IMR-90 (cell line): Measurements from ENCODE around the gene ZNF445. TPM values are rescaled to one million over a fixed set of nuclear protein-coding genes. Genes with fewer than 3 reads are reported as not detected.

Experiments
- ATAC-seq: fragments of 200-7000 bp; cut with Tn5 transposase; 2 replicates; pipeline ENCODE4 v1.9.1; 2020; ENCODE audit warnings: low read depth, mild to moderate bottlenecking, moderate library complexity
- BruUV-seq: library from RNA; stranded (reverse); fragments of 400-500 nt; replicated peaks from 2 replicates; lab custom pipeline; 2021; lab: Mats Ljungman, UMichigan
- CTCF ChIA-PET: fragments of 300-600 bp; formaldehyde crosslinking; extraction: SDS; loops from one replicate; lab custom pipeline; 2021; ENCODE audit warnings: antibody characterized with exemption; lab: Yijun Ruan, JAX
- POLR2A ChIA-PET: fragments of 300-600 bp; sonication (Branson Sonifier 250); formaldehyde crosslinking; loops from one replicate; lab custom pipeline; 2022; ENCODE audit warnings: antibody characterized with exemption; ENCODE audit not compliant: unreplicated experiment; lab: Charles Lee
- DNase-seq: peaks from one replicate; pipeline ENCODE4 v3.0.0; 2013
- H2AFZ ChIP-seq: replicated peaks from 2 replicates; pipeline ENCODE3; 2013; ENCODE audit warnings: low read length, mild to moderate bottlenecking; ENCODE audit not compliant: poor library complexity
- H2AK5ac ChIP-seq: 2 replicates; pipeline ENCODE4 v1.6.1; 2013; ENCODE audit warnings: low read depth, low read length, inconsistent platforms
- H2AK9ac ChIP-seq: replicated peaks from 2 replicates; pipeline ENCODE3; 2013; ENCODE audit warnings: mild to moderate bottlenecking, low read depth, low read length, moderate library complexity; ENCODE audit not compliant: poor library complexity
- H2BK120ac ChIP-seq: 2 replicates; pipeline ENCODE4 v1.6.1; 2013; ENCODE audit warnings: low read depth, low read length, inconsistent platforms
- H2BK15ac ChIP-seq: 3 replicates; pipeline ENCODE4 v1.6.1; 2013; ENCODE audit warnings: low read depth, low read length, inconsistent platforms
- H2BK20ac ChIP-seq: 2 replicates; pipeline ENCODE4 v1.6.1; 2013; ENCODE audit warnings: low read depth, mild to moderate bottlenecking, inconsistent platforms, low read length, moderate library complexity
- H2BK5ac ChIP-seq: 2 replicates; pipeline ENCODE4 v1.6.1; 2013; ENCODE audit warnings: mild to moderate bottlenecking, low read depth, low read length, inconsistent platforms; ENCODE audit not compliant: poor library complexity, severe bottlenecking
- H3K14ac ChIP-seq: replicated peaks from 2 replicates; pipeline ENCODE4 v1.6.1; 2013; ENCODE audit warnings: low read depth, low read length, inconsistent platforms
- H3K18ac ChIP-seq: 2 replicates; pipeline ENCODE4 v1.6.1; 2013; ENCODE audit warnings: low read depth, low read length, control low read depth
- H3K23ac ChIP-seq: 2 replicates; pipeline ENCODE4 v1.6.1; 2013; ENCODE audit warnings: low read depth, low read length, inconsistent platforms
- H3K27ac ChIP-seq: 2 replicates; pipeline ENCODE4 v1.5.1; 2013; ENCODE audit warnings: mild to moderate bottlenecking, control low read depth, low read length; ENCODE audit not compliant: insufficient read depth
- H3K27me3 ChIP-seq: 2 replicates; pipeline ENCODE4 v1.6.1; 2013; ENCODE audit warnings: low read length; ENCODE audit not compliant: control insufficient read depth, insufficient read depth
- H3K36me3 ChIP-seq: 2 replicates; pipeline ENCODE4 v1.6.1; 2013; ENCODE audit warnings: low read length, mixed read lengths; ENCODE audit not compliant: control insufficient read depth, insufficient read depth
- H3K4ac ChIP-seq: 2 replicates; pipeline ENCODE4 v1.6.1; 2013; ENCODE audit warnings: low read depth, low read length, inconsistent platforms
- H3K4me1 ChIP-seq: 2 replicates; pipeline ENCODE4 v1.6.1; 2013; ENCODE audit warnings: low read length, mixed read lengths; ENCODE audit not compliant: control insufficient read depth, insufficient read depth
- H3K4me2 ChIP-seq: 2 replicates; pipeline ENCODE4 v1.6.1; 2013; ENCODE audit warnings: low read depth, mild to moderate bottlenecking, control low read depth, low read length, moderate library complexity
- H3K4me3 ChIP-seq: 2 replicates; pipeline ENCODE4 v1.5.1; 2013; ENCODE audit warnings: low read depth, mild to moderate bottlenecking, control low read depth, low read length, moderate library complexity; ENCODE audit not compliant: insufficient read depth
- H3K56ac ChIP-seq: 2 replicates; pipeline ENCODE4 v1.6.1; 2013; ENCODE audit warnings: low read length, inconsistent platforms; ENCODE audit not compliant: insufficient read depth; ENCODE audit errors: extremely low read depth
- H3K79me1 ChIP-seq, 2 experiments: 2 replicates each; pipeline ENCODE4 v1.6.1; 2013; ENCODE audit warnings: low read length in 2 of 2, inconsistent platforms in 1 of 2, low read depth in 1 of 2
- H3K9ac ChIP-seq: 2 replicates; pipeline ENCODE4 v1.6.1; 2013; ENCODE audit warnings: low read depth, low read length, control low read depth
- H3K9me1 ChIP-seq: 2 replicates; pipeline ENCODE4 v1.6.1; 2013; ENCODE audit warnings: low read length, inconsistent platforms; ENCODE audit not compliant: insufficient read depth
- H3K9me3 ChIP-seq: 2 replicates; pipeline ENCODE4 v1.6.1; 2013; ENCODE audit warnings: low read length; ENCODE audit not compliant: control insufficient read depth, insufficient read depth
- H4K20me1 ChIP-seq: 2 replicates; pipeline ENCODE4 v1.6.1; 2013; ENCODE audit warnings: low read length, inconsistent platforms; ENCODE audit not compliant: insufficient read depth
- H4K5ac ChIP-seq: 2 replicates; pipeline ENCODE4 v1.6.1; 2013; ENCODE audit warnings: mild to moderate bottlenecking, low read depth, low read length, control low read depth
- H4K8ac ChIP-seq, 2 experiments: 2 replicates each; pipeline ENCODE4 v1.6.1; 2013; ENCODE audit warnings: low read depth in 2 of 2, low read length in 2 of 2, control low read depth in 1 of 2, inconsistent platforms in 1 of 2
- H4K91ac ChIP-seq: 2 replicates; pipeline ENCODE4 v1.6.1; 2013; ENCODE audit warnings: low read depth, low read length, inconsistent platforms; ENCODE audit not compliant: insufficient read depth
- CEBPB ChIP-seq: IDR thresholded peaks from 2 replicates; pipeline ENCODE4 v1.6.1; 2012; ENCODE audit warnings: low read depth, low read length, improper control_type of control experiment
- CTCF ChIP-seq: conservative IDR thresholded peaks from 2 replicates; pipeline ENCODE4 v1.5.1; 2012; ENCODE audit warnings: mild to moderate bottlenecking, low read depth, low read length, improper control_type of control experiment
- FOS ChIP-seq: fragments of 150-350 bp; IDR thresholded peaks from 2 replicates; pipeline ENCODE4 v1.6.1; 2016; ENCODE audit warnings: low read depth, low read length
- MAFK ChIP-seq: IDR thresholded peaks from 2 replicates; pipeline ENCODE4 v1.6.1; 2012; ENCODE audit warnings: low read depth, low read length, improper control_type of control experiment
- MAZ ChIP-seq: IDR thresholded peaks from 2 replicates; pipeline ENCODE4 v1.6.1; 2012; ENCODE audit warnings: low read depth, mild to moderate bottlenecking, low read length, improper control_type of control experiment, moderate library complexity, borderline replicate concordance
- MXI1 ChIP-seq: IDR thresholded peaks from 2 replicates; pipeline ENCODE4 v1.6.1; 2012; ENCODE audit warnings: low read depth, mild to moderate bottlenecking, low read length, moderate library complexity, borderline replicate concordance
- NFE2L2 ChIP-seq: fragments of 150-350 bp; IDR thresholded peaks from 2 replicates; pipeline ENCODE4 v1.6.1; 2016; ENCODE audit warnings: low read depth, mild to moderate bottlenecking, low read length
- POLR2A ChIP-seq: IDR thresholded peaks from 2 replicates; pipeline ENCODE4 v1.6.1; 2012; ENCODE audit warnings: mild to moderate bottlenecking, low read depth, low read length
- RFX5 ChIP-seq: IDR thresholded peaks from 2 replicates; pipeline ENCODE4 v1.8.0; 2012; ENCODE audit warnings: low read depth, mild to moderate bottlenecking, low read length, moderate library complexity
- SMC3 ChIP-seq: fragments of 150-350 bp; IDR thresholded peaks from 2 replicates; pipeline ENCODE4 v1.6.1; 2016; ENCODE audit warnings: low read depth, mild to moderate bottlenecking, antibody characterized with exemption, low read length, moderate library complexity
- WGBS, 2 experiments: methylation state at CpG; one replicate each; pipeline versions ENCODE4 v1.1.5 to v1.1.7; 2013; ENCODE audit warnings: missing lambda C conversion rate in 2 of 2; ENCODE audit not compliant: insufficient read length in 1 of 2; ENCODE audit errors: extremely low coverage in 2 of 2; 5-methylcytosine and 5-hydroxymethylcytosine counted together
- dilution Hi-C: fragments of 300-500 bp; cut with HindIII; formaldehyde crosslinking; loops from one replicate; pipeline ENCODE4 v1.14.3; 2018; ENCODE audit warnings: low sequenced_read_pairs; ENCODE audit not compliant: unreplicated experiment
- in situ Hi-C: fragments of 300-500 bp; cut with MboI; formaldehyde crosslinking; loops from 3 replicates; pipeline ENCODE4 v1.14.3; 2019; ENCODE audit warnings: low sequenced_read_pairs, inconsistent platforms, mixed read lengths
- intact Hi-C: fragments of 100-400 bp; cut with micrococcal nuclease; formaldehyde crosslinking; loops from 2 replicates; pipeline ENCODE4 v1.10.0; 2022
- polyA plus RNA-seq, 3 experiments: library from polyadenylated mRNA; depleted of rRNA; stranded (reverse); fragments of >200 nt; gene quantifications; 2 replicates each; pipeline ENCODE4 v1.2.3, GENCODE V29; 2012; ENCODE audit warnings: low replicate concordance in 1 of 3
- total RNA-seq: library from RNA; depleted of rRNA; stranded (reverse); fragments of >200 nt; gene quantifications from 2 replicates; pipeline ENCODE4 v1.2.3, GENCODE V29; 2012

The ZNF445 gene
- total and polyA plus RNA-seq, 2 of the 4 experiments (the other 2 are of a cell fraction) = 3.3 to 6.3 TPM

- H3K23ac ChIP-seq = no peak overlapping the region
- no peak overlapping the region for H2BK20ac ChIP-seq
- WGBS, 2 experiments = no CpG with 5 or more reads among the region's 1 CpG
- no peaks in the 10 kb centered on the region for H3K36me3 ChIP-seq
- no peaks in the 10 kb centered on the region for H4K20me1 ChIP-seq
- no peak overlapping the region for H2BK5ac ChIP-seq
- no peak overlapping the region for H3K14ac ChIP-seq
- H3K18ac ChIP-seq = no peak overlapping the region
- H3K56ac ChIP-seq = no peak overlapping the region
- no peak overlapping the region for H3K9ac ChIP-seq
- POLR2A ChIA-PET = no interaction called here
- intact Hi-C loops = no loop called here
- H2BK120ac ChIP-seq = no peak overlapping the region
- no peaks in the 10 kb centered on the region for H3K4me1 ChIP-seq
- no peak overlapping the region for H3K27ac ChIP-seq
- no peak overlapping the region for H3K4me3 ChIP-seq
- no peak overlapping the region for H4K8ac ChIP-seq
- no peaks in the 10 kb centered on the region; a peak in 1 of 4 replicates for H3K79me1 ChIP-seq
- no peak overlapping the region for H2BK15ac ChIP-seq
- no peak for DNase-seq
- in situ Hi-C loops = no loop called here
- H4K91ac ChIP-seq = no peak overlapping the region
- H2AFZ ChIP-seq = no peak overlapping the region
- no peaks in the 10 kb centered on the region for H3K9me3 ChIP-seq
- H3K4ac ChIP-seq = no peak overlapping the region
- no peaks in the 10 kb centered on the region for H3K9me1 ChIP-seq
- no peak overlapping the region for H2AK5ac ChIP-seq
- no peak overlapping the region for H3K4me2 ChIP-seq
- no peak overlapping the region for H4K5ac ChIP-seq
- dilution Hi-C loops = no loop called here
- H3K27me3 ChIP-seq = no peaks in the 10 kb centered on the region
- no peak for TF ChIP-seq FOS
- no peak for TF ChIP-seq MXI1
- no peak for TF ChIP-seq POLR2A
- no peak for TF ChIP-seq SMC3
- no peak for TF ChIP-seq MAFK
- TF ChIP-seq CEBPB = no peak
- no peak for TF ChIP-seq RFX5
- TF ChIP-seq MAZ = no peak
- TF ChIP-seq NFE2L2 = no peak
- TF ChIP-seq CTCF = no peak
- ATAC-seq = no peak
- BruUV-seq = no TSS peak
- CTCF ChIA-PET = no interaction called here
- no peak overlapping the region for H2AK9ac ChIP-seq
Observed at GRCh38 chr3:44436181-44436580, 41.3 kb downstream of the ZNF445 start.
